Thyroid gland (tissue), 4 donors: ENCODE data around the gene LRRC56.

Experiments
- POLR2A ChIP-seq, 2 donors: fragments of 450-650 bp; IDR thresholded peaks; one replicate each; pipeline ENCODE4 v1.6.1; 2017; ENCODE audit warnings: antibody characterized with exemption in 2 of 2, mild to moderate bottlenecking in 2 of 2, moderate library complexity in 1 of 2
- TF ChIP-seq, protein P1 (sequence below), 6 experiments: fragments of 200-600 bp in 3 of 6; fragments of 450-650 bp in 3 of 6; sonication (generic) in 3 of 6; IDR thresholded peaks; one replicate each; pipeline ENCODE4 v1.5.1; 2016 to 2019; ENCODE audit warnings: antibody characterized with exemption in 6 of 6, mild to moderate bottlenecking in 2 of 6, inconsistent platforms in 1 of 6, moderate library complexity in 1 of 6

DNA sequence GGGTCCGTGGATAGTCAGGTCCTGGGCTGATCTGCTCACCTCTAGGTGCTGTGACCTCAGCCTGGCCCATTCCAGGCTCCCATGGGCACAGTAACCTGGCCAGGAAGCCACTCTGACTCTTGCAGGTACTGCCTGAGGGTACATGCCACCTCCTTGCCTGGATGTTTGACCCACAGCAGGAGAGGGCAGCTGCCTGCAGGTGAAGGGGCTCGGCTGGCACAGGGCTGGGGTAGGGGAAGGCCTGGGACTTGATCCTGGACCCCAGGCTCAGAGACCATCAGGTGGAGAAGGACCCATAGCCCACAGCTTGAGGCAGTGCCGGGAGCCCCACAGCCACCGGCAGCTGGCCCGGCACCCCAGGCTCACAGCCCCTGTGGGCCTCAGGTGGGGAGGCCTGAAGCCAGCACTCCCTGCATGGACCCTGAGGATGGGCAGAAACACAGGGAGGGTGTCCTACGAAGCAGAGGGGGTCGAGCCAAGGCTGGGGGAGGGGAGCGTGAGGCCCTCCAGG, 2.7 kb downstream of the LRRC56 start:
- TF ChIP-seq, protein P1, sequence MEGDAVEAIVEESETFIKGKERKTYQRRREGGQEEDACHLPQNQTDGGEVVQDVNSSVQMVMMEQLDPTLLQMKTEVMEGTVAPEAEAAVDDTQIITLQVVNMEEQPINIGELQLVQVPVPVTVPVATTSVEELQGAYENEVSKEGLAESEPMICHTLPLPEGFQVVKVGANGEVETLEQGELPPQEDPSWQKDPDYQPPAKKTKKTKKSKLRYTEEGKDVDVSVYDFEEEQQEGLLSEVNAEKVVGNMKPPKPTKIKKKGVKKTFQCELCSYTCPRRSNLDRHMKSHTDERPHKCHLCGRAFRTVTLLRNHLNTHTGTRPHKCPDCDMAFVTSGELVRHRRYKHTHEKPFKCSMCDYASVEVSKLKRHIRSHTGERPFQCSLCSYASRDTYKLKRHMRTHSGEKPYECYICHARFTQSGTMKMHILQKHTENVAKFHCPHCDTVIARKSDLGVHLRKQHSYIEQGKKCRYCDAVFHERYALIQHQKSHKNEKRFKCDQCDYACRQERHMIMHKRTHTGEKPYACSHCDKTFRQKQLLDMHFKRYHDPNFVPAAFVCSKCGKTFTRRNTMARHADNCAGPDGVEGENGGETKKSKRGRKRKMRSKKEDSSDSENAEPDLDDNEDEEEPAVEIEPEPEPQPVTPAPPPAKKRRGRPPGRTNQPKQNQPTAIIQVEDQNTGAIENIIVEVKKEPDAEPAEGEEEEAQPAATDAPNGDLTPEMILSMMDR (IDR thresholded peaks at IDR 0.05), result no peak
- TF ChIP-seq POLR2A (IDR thresholded peaks at IDR 0.05), result no peak
